Measurements from ENCODE around the gene TRAPPC13. TPM values are rescaled to one million over a fixed set of nuclear protein-coding genes. Genes with fewer than 3 reads are reported as not detected.

Gene TRAPPC13
- total and polyA plus RNA-seq, 2 of the 13 experiments (the other 11 are each of a cell fraction or from before 2014, with no cell fraction given) = 8.4 to 19.6 TPM

GRCh38 chr5:65624571-65625555 is at the start of gene TRAPPC13, which contains the start of gene SHLD3 (continued):
- TF ChIP-seq ZNF629 (CRISPR knock-in tag; conservative IDR thresholded peaks at IDR 0.05) (no peak), MTA1 (CRISPR knock-in tag; IDR thresholded peaks at IDR 0.05; ENCODE audit: borderline replicate concordance) (no peak), ZBTB26 (CRISPR knock-in tag; IDR thresholded peaks at IDR 0.05; ENCODE audit: borderline replicate concordance) (peak; percentile 26; the same call in 1 of the 2 replicates), ZNF30 (CRISPR knock-in tag; IDR thresholded peaks at IDR 0.05) (no peak), ZNF350 (CRISPR knock-in tag; IDR thresholded peaks at IDR 0.05; ENCODE audit: borderline replicate concordance, low read depth) (no peak), ZHX2 (IDR thresholded peaks at IDR 0.05; ENCODE audit: low read depth) (peak; percentile 58; the same call in 1 of the 2 replicates), ZHX2 (CRISPR knock-in tag; IDR thresholded peaks at IDR 0.05; ENCODE audit: borderline replicate concordance) (no peak), PRDM10 (CRISPR knock-in tag; IDR thresholded peaks at IDR 0.05; ENCODE audit: low read depth) (peak; percentile 53; the same call in 1 of the 2 replicates), GFI1 (CRISPR knock-in tag; IDR thresholded peaks at IDR 0.05; ENCODE audit: borderline replicate concordance) (no peak), ZNF574 (CRISPR knock-in tag; IDR thresholded peaks at IDR 0.05) (peak; percentile 66; the same call in 1 of the 2 replicates), CBX5 (CRISPR knock-in tag; IDR thresholded peaks at IDR 0.05; ENCODE audit: borderline replicate concordance) (peak; percentile 19; the same call in 1 of the 2 replicates), ELF1 (CRISPR knock-in tag; IDR thresholded peaks at IDR 0.05) (peak; percentile 63)
